HG03378 (cell line): ENCODE measurements around the gene ANKS3.
"Not testable (repeated sequence)": the region's sequence is repeated elsewhere in the genome, so short reads cannot be mapped to it uniquely, and the experiment has no call there.

ENCODE experiments used
- ATAC-seq: cut with Tn5 transposase; IDR thresholded peaks from one replicate; pipeline ENCODE4 v1.9.1; 2021; ENCODE audit warnings: mild to moderate bottlenecking, moderate library complexity; ENCODE audit not compliant: unreplicated experiment

ANKS3 gene

GRCh38 chr16:4754865-4755264 lies 20.8 kb upstream of the ANKS3 start:
- no peak for ATAC-seq

GRCh38 chr16:4753227-4753626 lies 19.2 kb upstream of the ANKS3 start:
- ATAC-seq: no peak

- no peak for ATAC-seq
These were observed 18.5 kb upstream of the ANKS3 start for GRCh38 chr16:4752351-4753100.

- ATAC-seq: no peak
These were observed 16.8 kb upstream of the ANKS3 start for GRCh38 chr16:4750896-4751295.

- no peak for ATAC-seq
These were observed 15.7 kb upstream of the ANKS3 start for GRCh38 chr16:4749700-4750257.

- ATAC-seq: no peak
These were observed 14.8 kb upstream of the ANKS3 start for GRCh38 chr16:4748682-4749411.

- ATAC-seq: no peak
These were observed 14.0 kb upstream of the ANKS3 start for GRCh38 chr16:4747906-4748681.

- no peak for ATAC-seq
These were observed 13.0 kb upstream of the ANKS3 start for GRCh38 chr16:4746991-4747574.

- ATAC-seq: no peak
These were observed 12.1 kb upstream of the ANKS3 start for GRCh38 chr16:4746215-4746614.

- ATAC-seq: no peak
These were observed 11.2 kb upstream of the ANKS3 start for GRCh38 chr16:4745274-4745569.

GRCh38 chr16:4744555-4745273 lies 10.6 kb upstream of the ANKS3 start:
- no peak for ATAC-seq

GRCh38 chr16:4743226-4743878 lies 9.3 kb upstream of the ANKS3 start:
- no peak for ATAC-seq

GRCh38 chr16:4738370-4738769 lies 4.3 kb upstream of the ANKS3 start:
- not testable (repeated sequence) for ATAC-seq

GRCh38 chr16:4737545-4737944 lies 3.5 kb upstream of the ANKS3 start:
- no peak for ATAC-seq

- no peak for ATAC-seq
These were observed 2.5 kb upstream of the ANKS3 start for GRCh38 chr16:4736546-4736945.

GRCh38 chr16:4734730-4735535 lies 862 bp upstream of the ANKS3 start:
- ATAC-seq: peak; percentile 36

GRCh38 chr16:4733747-4734062 lies 366 bp downstream of the ANKS3 start:
- peak; percentile 21 for ATAC-seq

- no peak for ATAC-seq
These were observed 794 bp downstream of the ANKS3 start for GRCh38 chr16:4733211-4733742.

- no peak for ATAC-seq
These were observed 4.2 kb downstream of the ANKS3 start for GRCh38 chr16:4729876-4730275.
